Neural crest cell (in vitro differentiated cells): Measurements from ENCODE around the gene THUMPD1. TPM values are rescaled to one million over a fixed set of nuclear protein-coding genes. Genes with fewer than 3 reads are reported as not detected.
A peak's percentile ranks its signal among the peaks of the same experiment; 100 is the strongest.

Experiments used
- DNase-seq: peaks from one replicate; pipeline ENCODE4 v3.0.0; 2021; ENCODE audit warnings: low read depth, mixed read lengths, low spot score
- H3K27ac Mint-ChIP-seq: one replicate; pipeline ENCODE4 v1.8.0; 2021; ENCODE audit warnings: mild to moderate bottlenecking, mixed read lengths; ENCODE audit not compliant: unreplicated experiment
- H3K27me3 Mint-ChIP-seq: 2 replicates; pipeline ENCODE4 v1.8.0; 2021; ENCODE audit warnings: low read depth, mild to moderate bottlenecking, mixed read lengths
- H3K36me3 Mint-ChIP-seq: 2 replicates; pipeline ENCODE4 v1.8.0; 2021; ENCODE audit warnings: low read depth, mild to moderate bottlenecking, mixed read lengths
- H3K4me1 Mint-ChIP-seq: 2 replicates; pipeline ENCODE4 v1.8.0; 2021; ENCODE audit warnings: mixed read lengths
- H3K4me3 Mint-ChIP-seq: one replicate; pipeline ENCODE4 v1.8.0; 2021; ENCODE audit warnings: mild to moderate bottlenecking, mixed read lengths
- H3K9me3 Mint-ChIP-seq: 2 replicates; pipeline ENCODE4 v1.8.0; 2021; ENCODE audit warnings: mixed read lengths
- total RNA-seq: library from RNA; stranded (reverse); gene quantifications from 2 replicates; pipeline ENCODE4 v1.2.1, GENCODE V29; 2021
- TF ChIP-seq, protein P1 (sequence below): fragments of 200-600 bp; sonication (generic); conservative IDR thresholded peaks from 2 replicates; pipeline ENCODE4 v1.5.0; 2021; ENCODE audit warnings: antibody characterized with exemption, mild to moderate bottlenecking

THUMPD1 gene
- total RNA-seq, 1 donor from 2014 or later = 41.5 TPM

GRCh38 chr16:20747030-20747816 is 5.6 kb upstream of the THUMPD1 start:
- H3K36me3 Mint-ChIP-seq = peaks cover 2% of the 10 kb centered on the region
- TF ChIP-seq, protein P1, sequence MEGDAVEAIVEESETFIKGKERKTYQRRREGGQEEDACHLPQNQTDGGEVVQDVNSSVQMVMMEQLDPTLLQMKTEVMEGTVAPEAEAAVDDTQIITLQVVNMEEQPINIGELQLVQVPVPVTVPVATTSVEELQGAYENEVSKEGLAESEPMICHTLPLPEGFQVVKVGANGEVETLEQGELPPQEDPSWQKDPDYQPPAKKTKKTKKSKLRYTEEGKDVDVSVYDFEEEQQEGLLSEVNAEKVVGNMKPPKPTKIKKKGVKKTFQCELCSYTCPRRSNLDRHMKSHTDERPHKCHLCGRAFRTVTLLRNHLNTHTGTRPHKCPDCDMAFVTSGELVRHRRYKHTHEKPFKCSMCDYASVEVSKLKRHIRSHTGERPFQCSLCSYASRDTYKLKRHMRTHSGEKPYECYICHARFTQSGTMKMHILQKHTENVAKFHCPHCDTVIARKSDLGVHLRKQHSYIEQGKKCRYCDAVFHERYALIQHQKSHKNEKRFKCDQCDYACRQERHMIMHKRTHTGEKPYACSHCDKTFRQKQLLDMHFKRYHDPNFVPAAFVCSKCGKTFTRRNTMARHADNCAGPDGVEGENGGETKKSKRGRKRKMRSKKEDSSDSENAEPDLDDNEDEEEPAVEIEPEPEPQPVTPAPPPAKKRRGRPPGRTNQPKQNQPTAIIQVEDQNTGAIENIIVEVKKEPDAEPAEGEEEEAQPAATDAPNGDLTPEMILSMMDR = no peak
- no peak overlapping the region for H3K4me3 Mint-ChIP-seq
- H3K27ac Mint-ChIP-seq = no peak overlapping the region
- peaks cover 7% of the 10 kb centered on the region for H3K4me1 Mint-ChIP-seq
- no peak for DNase-seq
- H3K9me3 Mint-ChIP-seq = peaks cover 5% of the 10 kb centered on the region
- H3K27me3 Mint-ChIP-seq = peaks cover 16% of the 10 kb centered on the region

DNA sequence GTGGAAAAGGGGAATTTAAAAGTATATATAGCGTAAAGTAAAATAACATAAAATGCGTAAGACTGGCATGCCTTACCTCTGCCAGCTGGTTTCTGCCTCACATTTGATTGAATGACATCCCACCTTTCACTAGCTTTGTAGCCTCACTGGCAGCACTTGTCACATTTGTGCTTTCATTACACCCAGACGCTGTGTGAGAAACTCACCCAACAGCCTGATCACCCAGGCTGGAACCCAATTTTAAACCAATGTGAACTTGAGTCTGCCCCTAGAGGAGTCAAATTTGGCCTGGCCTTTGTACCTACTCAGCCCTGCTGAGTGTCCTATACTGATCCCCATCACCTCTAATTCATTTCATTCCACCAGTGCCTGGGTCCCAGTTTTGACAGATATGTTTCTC is 4.8 kb upstream of the THUMPD1 start:
- Mint-ChIP-seq H3K9me3 (peaks cover 5% of the 10 kb centered on the region), H3K27ac (no peak overlapping the region), H3K4me3 (no peak overlapping the region), H3K4me1 (peaks cover 12% of the 10 kb centered on the region), H3K36me3 (peaks cover 2% of the 10 kb centered on the region), H3K27me3 (peaks cover 8% of the 10 kb centered on the region)
- TF ChIP-seq, protein P1 = no peak
- DNase-seq = no peak

GRCh38 chr16:20744922-20745440 is 3.4 kb upstream of the THUMPD1 start:
- TF ChIP-seq, protein P1 = no peak
- peaks cover 5% of the 10 kb centered on the region for H3K9me3 Mint-ChIP-seq
- H3K27ac Mint-ChIP-seq = no peak overlapping the region
- H3K36me3 Mint-ChIP-seq = peaks cover 2% of the 10 kb centered on the region
- H3K4me3 Mint-ChIP-seq = peak overlapping the region; percentile 72
- H3K4me1 Mint-ChIP-seq = peaks cover 19% of the 10 kb centered on the region
- H3K27me3 Mint-ChIP-seq = peaks cover 4% of the 10 kb centered on the region
- DNase-seq = no peak

DNA sequence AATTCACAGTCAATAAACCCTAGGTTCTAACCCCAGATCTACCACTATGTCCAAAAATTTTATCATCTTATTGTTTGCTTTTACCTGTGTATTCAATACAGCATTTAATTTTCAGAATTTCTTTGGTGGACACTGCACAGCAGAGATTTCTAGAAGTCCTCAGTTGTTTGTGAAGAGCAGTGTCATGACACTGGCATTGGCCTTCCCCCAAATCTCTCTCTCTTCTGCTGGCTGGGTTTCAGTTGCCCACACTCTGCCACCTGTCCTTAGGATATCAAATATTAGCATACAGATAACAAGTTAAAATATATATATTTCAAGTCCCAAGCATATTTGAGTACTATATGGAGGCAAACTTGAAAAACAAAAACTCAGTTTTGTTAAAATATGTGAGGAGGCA is 2.0 kb upstream of the THUMPD1 start:
- peaks cover 19% of the 10 kb centered on the region for H3K4me1 Mint-ChIP-seq
- no peak overlapping the region for H3K27ac Mint-ChIP-seq

GRCh38 chr16:20740901-20741521 is 607 bp downstream of the THUMPD1 start:
- Mint-ChIP-seq H3K36me3 (peaks cover 5% of the 10 kb centered on the region), H3K9me3 (no peaks in the 10 kb centered on the region), H3K4me1 (peaks cover 19% of the 10 kb centered on the region), H3K27ac (peak overlapping the region; percentile 96), H3K4me3 (peak overlapping the region; percentile 99), H3K27me3 (no peaks in the 10 kb centered on the region)
- DNase-seq = peak; percentile 74
- TF ChIP-seq, protein P1 = no peak

More for the DNA sequence above, 2.0 kb upstream of the THUMPD1 start:
- H3K9me3 Mint-ChIP-seq = peaks cover 5% of the 10 kb centered on the region
- H3K4me3 Mint-ChIP-seq = no peak overlapping the region
- TF ChIP-seq, protein P1 = no peak
- H3K27me3 Mint-ChIP-seq = no peaks in the 10 kb centered on the region
- no peak for DNase-seq
- peaks cover 2% of the 10 kb centered on the region for H3K36me3 Mint-ChIP-seq
